Fibroblast of pulmonary artery (primary cell): ENCODE results near the gene CADM1.

ENCODE experiments used
- DNase-seq: peaks from one replicate; pipeline ENCODE4 v3.0.0-alpha.2; 2010; ENCODE audit warnings: low read depth
- H3K4me3 ChIP-seq: replicated peaks from 2 replicates; pipeline ENCODE4 v1.5.1; 2011; ENCODE audit warnings: low read depth, mild to moderate bottlenecking, control low read depth, low read length, moderate library complexity
- CTCF ChIP-seq: IDR thresholded peaks from 2 replicates; pipeline ENCODE4 v1.5.1; 2011; ENCODE audit warnings: mild to moderate bottlenecking, control low read depth, low read length, inconsistent platforms; ENCODE audit errors: missing control alignments

Gene CADM1

GRCh38 chr11:115384236-115384635, 120.0 kb downstream of the CADM1 start:
- H3K4me3 ChIP-seq, result no peak overlapping the region
- DNase-seq, result no peak
- TF ChIP-seq CTCF, result no peak

DNA sequence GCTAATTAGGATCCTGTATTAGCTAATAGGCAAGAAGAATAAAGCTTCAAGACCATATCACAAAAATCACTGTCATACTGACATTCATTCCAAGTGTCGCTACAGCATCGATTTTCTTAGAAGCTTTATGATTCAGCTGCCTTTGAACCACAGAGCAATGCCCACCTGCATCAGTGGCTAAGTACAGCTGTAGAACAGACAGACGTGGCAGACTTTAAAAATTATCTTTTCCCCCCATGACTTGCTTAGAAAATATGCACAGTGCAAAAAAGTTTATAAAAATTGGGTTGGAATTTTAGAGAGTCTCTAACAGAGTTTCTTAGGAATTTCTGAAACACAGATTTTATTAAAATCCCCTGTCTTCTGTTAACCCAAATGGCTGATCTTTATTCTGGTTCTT, 120.8 kb downstream of the CADM1 start:
- TF ChIP-seq CTCF, result no peak
- H3K4me3 ChIP-seq, result no peak overlapping the region
- no peak for DNase-seq

DNA sequence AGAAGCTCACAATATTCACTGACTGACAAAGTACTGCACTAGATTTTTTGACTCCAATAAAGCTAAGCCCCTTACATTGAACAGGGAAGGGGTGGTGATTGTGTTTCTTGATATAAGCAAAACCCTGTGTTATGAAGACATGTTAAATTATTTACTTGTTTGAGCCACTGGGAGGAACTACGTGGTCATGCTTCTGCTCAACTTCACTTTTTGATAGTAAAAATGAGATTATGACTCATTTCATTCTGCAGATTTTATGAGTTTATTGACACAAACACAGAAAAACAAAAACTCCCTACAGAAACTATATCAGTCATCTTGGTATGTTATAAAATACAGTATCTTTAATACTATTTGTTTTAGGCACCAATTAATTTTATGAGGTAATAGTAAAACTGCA, 124.7 kb downstream of the CADM1 start:
- H3K4me3 ChIP-seq, result no peak overlapping the region
- DNase-seq, result no peak
- TF ChIP-seq CTCF, result no peak

- DNase-seq, result no peak
- TF ChIP-seq CTCF, result no peak
- no peak overlapping the region for H3K4me3 ChIP-seq
Observed at GRCh38 chr11:115378557-115378956, 125.7 kb downstream of the CADM1 start.

- no peak for DNase-seq
- TF ChIP-seq CTCF, result no peak
- no peak overlapping the region for H3K4me3 ChIP-seq
Observed at GRCh38 chr11:115377882-115378296, 126.3 kb downstream of the CADM1 start.

DNA sequence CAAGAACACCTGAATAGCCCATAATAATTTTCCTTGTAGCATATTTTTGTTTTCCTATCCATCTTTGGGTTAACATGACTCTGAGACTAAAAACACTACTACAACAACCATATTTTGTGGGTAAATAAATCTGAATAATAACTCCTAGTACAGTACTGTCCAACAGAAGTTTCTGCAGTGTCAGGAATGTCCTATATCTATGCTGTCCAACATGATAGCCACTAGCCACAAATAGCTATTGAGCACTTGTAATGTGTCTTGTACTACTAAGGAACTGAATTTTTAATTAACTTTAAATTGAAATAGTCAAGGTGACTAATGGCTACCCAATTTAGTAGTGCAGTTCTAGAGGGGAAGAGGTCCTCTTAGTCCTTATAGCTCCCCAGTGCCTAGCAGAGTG, 135.6 kb downstream of the CADM1 start:
- no peak for DNase-seq
- no peak for TF ChIP-seq CTCF
- no peak overlapping the region for H3K4me3 ChIP-seq

GRCh38 chr11:115366826-115367225, 137.4 kb downstream of the CADM1 start:
- no peak for DNase-seq
- no peak overlapping the region for H3K4me3 ChIP-seq
- TF ChIP-seq CTCF, result no peak
